GM18499 (cell line): ENCODE data around the gene ATP8A2.
"Not testable (repeated sequence)": the region's sequence is repeated elsewhere in the genome, so short reads cannot be mapped to it uniquely, and the experiment has no call there.

ENCODE experiments used
- ATAC-seq: cut with Tn5 transposase; IDR thresholded peaks from one replicate; pipeline ENCODE4 v1.9.1; 2021; ENCODE audit warnings: moderate number of reproducible peaks; ENCODE audit not compliant: insufficient read depth, unreplicated experiment

Gene ATP8A2

GRCh38 chr13:25753976-25754375 is 382.2 kb downstream of the ATP8A2 start:
- ATAC-seq = no peak

- no peak for ATAC-seq
Measured at GRCh38 chr13:25756251-25756650, 384.5 kb downstream of the ATP8A2 start.

GRCh38 chr13:25756912-25757311 is 385.1 kb downstream of the ATP8A2 start:
- no peak for ATAC-seq

GRCh38 chr13:25761041-25761440 is 389.3 kb downstream of the ATP8A2 start:
- ATAC-seq = no peak

GRCh38 chr13:25762281-25762680 is 390.5 kb downstream of the ATP8A2 start:
- no peak for ATAC-seq

- no peak for ATAC-seq
Measured at GRCh38 chr13:25762795-25763377, 391.1 kb downstream of the ATP8A2 start.

- no peak for ATAC-seq
Measured at GRCh38 chr13:25764378-25764777, 392.6 kb downstream of the ATP8A2 start.

- no peak for ATAC-seq
Measured at GRCh38 chr13:25765266-25765665, 393.5 kb downstream of the ATP8A2 start.

- no peak for ATAC-seq
Measured at GRCh38 chr13:25766576-25766975, 394.8 kb downstream of the ATP8A2 start.

- no peak for ATAC-seq
Measured at GRCh38 chr13:25766991-25767390, 395.2 kb downstream of the ATP8A2 start.

- ATAC-seq = no peak
Measured at GRCh38 chr13:25768376-25768775, 396.6 kb downstream of the ATP8A2 start.

GRCh38 chr13:25768838-25769237 is 397.1 kb downstream of the ATP8A2 start:
- no peak for ATAC-seq

GRCh38 chr13:25770601-25771000 is 398.8 kb downstream of the ATP8A2 start:
- no peak for ATAC-seq

GRCh38 chr13:25771202-25771601 is 399.4 kb downstream of the ATP8A2 start:
- ATAC-seq = no peak

- ATAC-seq = no peak
Measured at GRCh38 chr13:25771641-25772478, 400.1 kb downstream of the ATP8A2 start.

GRCh38 chr13:25772534-25772933 is 400.8 kb downstream of the ATP8A2 start:
- not testable (repeated sequence) for ATAC-seq

- not testable (repeated sequence) for ATAC-seq
Measured at GRCh38 chr13:25774056-25774455, 402.3 kb downstream of the ATP8A2 start.

- ATAC-seq = no peak
Measured at GRCh38 chr13:25775275-25775674, 403.5 kb downstream of the ATP8A2 start.

GRCh38 chr13:25775986-25776385 is 404.2 kb downstream of the ATP8A2 start:
- no peak for ATAC-seq

- ATAC-seq = no peak
Measured at GRCh38 chr13:25776722-25777121, 404.9 kb downstream of the ATP8A2 start.

GRCh38 chr13:25777509-25777908 is 405.7 kb downstream of the ATP8A2 start:
- no peak for ATAC-seq

GRCh38 chr13:25778365-25778764 is 406.6 kb downstream of the ATP8A2 start:
- ATAC-seq = no peak
